A673 (cell line): ENCODE measurements around the gene ROMO1. TPM values are rescaled to one million over a fixed set of nuclear protein-coding genes. Genes with fewer than 3 reads are reported as not detected.

ENCODE experiments used
- BruUV-seq: library from RNA; stranded (reverse); fragments of 400-500 nt; replicated peaks from 2 replicates; lab custom pipeline; 2021; lab: Mats Ljungman, UMichigan
- CTCF ChIA-PET: fragments of 300-600 bp; sonication (Branson Sonifier 250); formaldehyde crosslinking; loops from one replicate; lab custom pipeline; 2022; ENCODE audit warnings: antibody characterized with exemption; lab: Charles Lee
- POLR2A ChIA-PET: fragments of 300-600 bp; sonication (Branson Sonifier 250); formaldehyde crosslinking; loops from one replicate; lab custom pipeline; 2022; ENCODE audit warnings: antibody characterized with exemption; ENCODE audit not compliant: low non-redundant PET; lab: Charles Lee
- DNase-seq: peaks from one replicate; pipeline ENCODE4 v3.0.0-alpha.2; 2015; ENCODE audit warnings: low spot score
- H3K27ac ChIP-seq: fragments of 200-600 bp; sonication (generic); 2 replicates; pipeline ENCODE4 v1.5.1; 2016; ENCODE audit warnings: mixed run types, low read depth, mild to moderate bottlenecking, mixed read lengths, antibody characterized with exemption, low read length; ENCODE audit not compliant: poor library complexity, severe bottlenecking
- H3K27me3 ChIP-seq: fragments of 200-600 bp; sonication (generic); replicated peaks from 2 replicates; pipeline ENCODE4 v1.6.1; 2017; ENCODE audit warnings: mixed run types, low read depth, mild to moderate bottlenecking, mixed read lengths, antibody characterized with exemption, low read length; ENCODE audit not compliant: insufficient read depth, poor library complexity
- H3K36me3 ChIP-seq: fragments of 200-600 bp; sonication (generic); 2 replicates; pipeline ENCODE4 v1.6.1; 2016; ENCODE audit warnings: mixed run types, mild to moderate bottlenecking, mixed read lengths, antibody characterized with exemption, low read length; ENCODE audit not compliant: insufficient read depth, poor library complexity, severe bottlenecking
- H3K4me1 ChIP-seq: fragments of 200-600 bp; sonication (generic); 2 replicates; pipeline ENCODE4 v1.6.1; 2017; ENCODE audit warnings: mixed run types, mild to moderate bottlenecking, mixed read lengths, antibody characterized with exemption, low read length; ENCODE audit not compliant: insufficient read depth, poor library complexity, severe bottlenecking
- H3K4me3 ChIP-seq: fragments of 200-600 bp; sonication (generic); 2 replicates; pipeline ENCODE4 v1.5.1; 2016; ENCODE audit warnings: low read depth, mixed run types, mild to moderate bottlenecking, mixed read lengths, low read length; ENCODE audit not compliant: poor library complexity, severe bottlenecking
- H3K9me3 ChIP-seq: fragments of 200-600 bp; sonication (generic); 2 replicates; pipeline ENCODE4 v1.6.1; 2016; ENCODE audit warnings: mixed run types, low read depth, mild to moderate bottlenecking, mixed read lengths, antibody characterized with exemption, low read length; ENCODE audit not compliant: poor library complexity, severe bottlenecking
- EZH2 ChIP-seq: fragments of 200-600 bp; sonication (generic); IDR thresholded peaks from 2 replicates; pipeline ENCODE4 v1.6.1; 2017; ENCODE audit warnings: borderline replicate concordance, low read depth, mild to moderate bottlenecking, mixed read lengths, antibody characterized with exemption, low read length; ENCODE audit not compliant: poor library complexity, severe bottlenecking
- intact Hi-C: fragments of 100-400 bp; cut with micrococcal nuclease; formaldehyde crosslinking; loops from one replicate; pipeline ENCODE4 v1.10.0; 2022; ENCODE audit not compliant: unreplicated experiment
- total RNA-seq: library from RNA; stranded (reverse); gene quantifications from 2 replicates; pipeline ENCODE4 v1.2.3, GENCODE V29; 2021
- TF ChIP-seq, protein P1 (sequence below): fragments of 300-800, 200-600 bp; sonication (generic); conservative IDR thresholded peaks from 2 replicates; pipeline ENCODE4 v1.5.1; 2017; ENCODE audit warnings: low read depth, mild to moderate bottlenecking, antibody characterized with exemption, low read length, moderate library complexity, mixed read lengths

The ROMO1 gene
- total RNA-seq, 1 experiment from 2014 or later = 134 TPM

DNA sequence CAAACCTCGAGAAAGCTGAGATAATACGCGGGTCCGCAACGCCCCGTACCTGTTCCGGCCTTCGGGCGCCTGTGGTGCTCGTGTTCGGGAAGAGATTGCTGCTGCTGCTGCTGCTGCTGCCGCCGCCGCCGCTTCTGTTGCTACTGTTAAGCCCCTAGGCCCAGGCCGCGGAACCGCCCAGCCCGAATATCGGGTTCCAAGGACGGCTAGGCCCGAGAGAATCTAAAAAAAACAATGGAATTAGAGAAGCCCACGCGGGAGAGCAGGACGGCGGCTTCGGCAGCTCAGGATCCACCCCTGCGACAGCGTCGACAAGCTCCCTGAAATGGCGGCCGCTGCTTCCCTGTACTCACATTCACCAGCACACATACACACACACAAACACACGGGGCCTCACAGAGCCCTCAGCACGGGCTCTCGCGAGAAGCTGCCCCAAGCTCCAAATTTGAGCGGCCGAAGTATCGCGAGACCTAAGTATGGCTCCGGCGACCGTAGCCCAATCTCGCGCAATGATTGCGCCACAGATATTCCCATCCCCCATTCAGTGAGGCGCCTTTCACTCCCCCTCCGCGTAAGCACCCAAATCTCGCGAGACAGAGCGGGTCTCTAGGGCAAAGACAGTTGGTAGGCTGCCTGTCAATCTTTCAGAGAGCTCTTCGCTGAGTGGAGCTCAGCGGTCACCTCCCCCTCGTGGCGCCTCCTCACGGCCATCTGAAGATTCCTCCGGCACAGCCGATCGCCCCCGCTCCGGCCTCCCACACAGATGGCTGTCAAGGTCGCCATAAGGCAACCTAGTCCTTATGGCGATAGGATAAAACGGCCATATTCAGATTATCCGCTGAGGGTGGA lies 42.9 kb downstream of the ROMO1 start, which contains the start of gene RBM39:
Gene RBM39 (minus strand): TSS at position 369 of the 849 bp plus-strand sequence. CDS start 1,386 bp downstream, outside the sequence.
- intact Hi-C loops = no loop called here
- H3K4me3 ChIP-seq = peak within 1 kb of the TSS; percentile 69
- H3K27ac ChIP-seq = peak within 1 kb of the TSS; percentile 99
- BruUV-seq = no TSS peak
- TF ChIP-seq, protein P1, sequence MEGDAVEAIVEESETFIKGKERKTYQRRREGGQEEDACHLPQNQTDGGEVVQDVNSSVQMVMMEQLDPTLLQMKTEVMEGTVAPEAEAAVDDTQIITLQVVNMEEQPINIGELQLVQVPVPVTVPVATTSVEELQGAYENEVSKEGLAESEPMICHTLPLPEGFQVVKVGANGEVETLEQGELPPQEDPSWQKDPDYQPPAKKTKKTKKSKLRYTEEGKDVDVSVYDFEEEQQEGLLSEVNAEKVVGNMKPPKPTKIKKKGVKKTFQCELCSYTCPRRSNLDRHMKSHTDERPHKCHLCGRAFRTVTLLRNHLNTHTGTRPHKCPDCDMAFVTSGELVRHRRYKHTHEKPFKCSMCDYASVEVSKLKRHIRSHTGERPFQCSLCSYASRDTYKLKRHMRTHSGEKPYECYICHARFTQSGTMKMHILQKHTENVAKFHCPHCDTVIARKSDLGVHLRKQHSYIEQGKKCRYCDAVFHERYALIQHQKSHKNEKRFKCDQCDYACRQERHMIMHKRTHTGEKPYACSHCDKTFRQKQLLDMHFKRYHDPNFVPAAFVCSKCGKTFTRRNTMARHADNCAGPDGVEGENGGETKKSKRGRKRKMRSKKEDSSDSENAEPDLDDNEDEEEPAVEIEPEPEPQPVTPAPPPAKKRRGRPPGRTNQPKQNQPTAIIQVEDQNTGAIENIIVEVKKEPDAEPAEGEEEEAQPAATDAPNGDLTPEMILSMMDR = peak; percentile 43; the same call in 1 of the 2 replicates
- no peak for TF ChIP-seq EZH2
- no peaks in the 10 kb centered on the region for H3K27me3 ChIP-seq
- ChIA-PET POLR2A (interaction anchor here (0.5 to 1.3 kb wide), 16 partner anchors 8 to 954 kb away, joined by 3 to 14 read pairs (median 4); partner anchors contain the start of gene PHF20), CTCF (interaction anchor here (0.6 to 1.2 kb wide), 3 partner anchors 30 to 43 kb away, joined by 3 to 10 read pairs (median 3); partner anchors contain the start of genes NFS1, PHF20 and ROMO1)
- peaks cover 37% of the 10 kb centered on the region for H3K36me3 ChIP-seq
- H3K4me1 ChIP-seq = peaks cover 29% of the 10 kb centered on the region
- DNase-seq = peak; percentile 100
- H3K9me3 ChIP-seq = no peaks in the 10 kb centered on the region

DNA sequence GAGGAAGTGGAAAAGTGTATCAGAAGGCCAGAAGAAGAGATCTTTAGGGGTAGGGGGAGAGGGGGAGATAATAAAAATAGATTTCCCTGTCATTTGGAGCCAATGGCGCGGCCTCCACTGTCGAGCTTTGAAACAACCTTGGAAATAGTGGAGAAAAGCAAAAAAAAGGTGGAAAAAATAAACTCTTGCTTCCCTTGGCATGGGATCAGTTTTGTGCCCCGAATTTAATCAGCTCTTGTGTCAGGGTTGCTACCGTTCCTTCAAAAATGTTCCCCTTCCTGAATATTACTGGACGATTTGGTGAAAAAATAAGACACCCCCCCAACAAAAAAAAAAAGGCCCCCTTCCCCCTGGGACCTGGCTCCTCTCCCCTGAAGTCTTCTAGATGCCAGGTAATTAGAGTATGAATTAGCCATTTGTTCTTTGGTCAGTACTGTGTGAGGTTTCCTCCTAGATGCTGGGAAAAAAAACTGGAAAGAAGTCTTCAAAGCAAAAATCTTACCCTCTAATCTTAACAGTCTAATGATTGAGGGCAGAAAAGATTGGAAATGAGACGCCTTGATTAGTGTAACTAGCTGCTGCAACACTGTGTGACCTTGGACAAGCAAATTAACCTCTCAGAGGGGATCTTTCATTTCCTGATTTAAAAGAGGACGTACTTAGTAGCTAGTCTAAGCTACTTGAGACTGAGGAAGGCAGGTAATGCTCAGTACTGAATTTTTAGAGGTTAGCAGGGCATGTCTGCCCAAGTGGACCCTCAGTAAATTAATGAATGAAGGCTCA lies 43.7 kb downstream of the ROMO1 start:
- H3K4me1 ChIP-seq = peaks cover 29% of the 10 kb centered on the region
- TSS peak; percentile 97 for BruUV-seq
- peak overlapping the region; percentile 69 for H3K4me3 ChIP-seq
- POLR2A ChIA-PET = interaction anchor here (0.6 to 1.3 kb wide), 12 partner anchors 9 to 955 kb away, joined by 3 to 14 read pairs (median 6); partner anchors contain the start of gene PHF20
- H3K27me3 ChIP-seq = no peaks in the 10 kb centered on the region
- no peak for TF ChIP-seq EZH2
- TF ChIP-seq, protein P1 = no peak
- peak; percentile 37 for DNase-seq
- no peaks in the 10 kb centered on the region for H3K9me3 ChIP-seq
- CTCF ChIA-PET = interaction anchor here (1.0 to 1.2 kb wide), 2 partner anchors 29 to 44 kb away, joined by 3 read pairs; partner anchors contain the start of genes NFS1, PHF20 and ROMO1
- H3K36me3 ChIP-seq = peaks cover 29% of the 10 kb centered on the region
- intact Hi-C loops = no loop called here
- peak overlapping the region; percentile 94 for H3K27ac ChIP-seq
